GM10266 (cell line): Measurements from ENCODE around the gene SLC25A22.

Experiments used
- DNase-seq: peaks from one replicate; pipeline ENCODE4 v3.0.0; 2012; ENCODE audit errors: extremely low spot score
- TF ChIP-seq, protein P1 (sequence below): IDR thresholded peaks from 2 replicates; pipeline ENCODE4 v1.5.1; 2012; ENCODE audit warnings: mild to moderate bottlenecking, low read depth; ENCODE audit not compliant: control insufficient read depth, insufficient read depth; ENCODE audit errors: missing control alignments

The SLC25A22 gene

DNA sequence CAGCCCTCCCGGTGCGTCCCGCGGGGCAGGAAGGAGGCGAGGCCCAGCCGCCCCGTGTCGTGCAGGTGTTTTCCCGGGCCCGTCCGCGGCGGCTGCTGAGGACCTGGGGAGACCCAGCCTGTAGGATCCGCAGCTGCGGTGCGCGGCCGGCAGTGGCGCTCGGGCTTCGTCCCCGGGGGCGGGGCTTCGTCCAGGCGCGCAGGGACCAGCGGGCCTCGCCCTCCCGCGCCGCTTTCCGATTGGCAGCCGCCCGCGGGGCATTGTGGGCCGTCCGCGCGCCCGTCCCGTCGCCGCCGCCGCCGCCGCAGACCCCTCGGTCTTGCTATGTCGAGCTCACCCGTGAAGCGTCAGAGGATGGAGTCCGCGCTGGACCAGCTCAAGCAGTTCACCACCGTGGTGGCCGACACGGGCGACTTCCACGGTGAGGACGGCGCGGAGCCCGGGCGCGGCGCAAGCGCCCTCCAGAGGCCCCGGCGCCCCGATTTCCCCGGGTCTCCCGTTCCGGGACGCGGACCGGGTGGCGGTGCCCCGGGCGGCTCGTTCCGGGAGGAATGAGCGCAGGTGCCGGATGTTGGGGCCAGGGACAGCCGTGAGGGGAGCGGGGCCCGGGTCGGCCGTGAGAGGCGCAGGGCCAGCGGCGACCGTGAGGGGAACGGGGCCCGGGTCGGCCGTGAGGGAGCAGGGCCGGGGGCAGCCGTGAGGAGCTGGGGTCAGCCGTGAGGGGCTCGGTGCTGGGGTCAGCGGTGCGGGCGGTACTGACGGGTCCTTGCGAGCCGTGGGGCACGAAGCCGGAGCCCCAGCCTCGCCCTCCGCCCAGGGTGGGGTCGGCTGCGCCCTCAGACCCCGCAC lies 50.7 kb downstream of the SLC25A22 start, which contains the start of gene TALDO1:
TALDO1 (plus strand) TSS at position 307 of the 849 bp plus-strand sequence; CDS start at position 325, 18 bp downstream.
- TF ChIP-seq, protein P1, sequence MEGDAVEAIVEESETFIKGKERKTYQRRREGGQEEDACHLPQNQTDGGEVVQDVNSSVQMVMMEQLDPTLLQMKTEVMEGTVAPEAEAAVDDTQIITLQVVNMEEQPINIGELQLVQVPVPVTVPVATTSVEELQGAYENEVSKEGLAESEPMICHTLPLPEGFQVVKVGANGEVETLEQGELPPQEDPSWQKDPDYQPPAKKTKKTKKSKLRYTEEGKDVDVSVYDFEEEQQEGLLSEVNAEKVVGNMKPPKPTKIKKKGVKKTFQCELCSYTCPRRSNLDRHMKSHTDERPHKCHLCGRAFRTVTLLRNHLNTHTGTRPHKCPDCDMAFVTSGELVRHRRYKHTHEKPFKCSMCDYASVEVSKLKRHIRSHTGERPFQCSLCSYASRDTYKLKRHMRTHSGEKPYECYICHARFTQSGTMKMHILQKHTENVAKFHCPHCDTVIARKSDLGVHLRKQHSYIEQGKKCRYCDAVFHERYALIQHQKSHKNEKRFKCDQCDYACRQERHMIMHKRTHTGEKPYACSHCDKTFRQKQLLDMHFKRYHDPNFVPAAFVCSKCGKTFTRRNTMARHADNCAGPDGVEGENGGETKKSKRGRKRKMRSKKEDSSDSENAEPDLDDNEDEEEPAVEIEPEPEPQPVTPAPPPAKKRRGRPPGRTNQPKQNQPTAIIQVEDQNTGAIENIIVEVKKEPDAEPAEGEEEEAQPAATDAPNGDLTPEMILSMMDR, result peak; percentile 19
- peak; percentile 98 for DNase-seq

DNA sequence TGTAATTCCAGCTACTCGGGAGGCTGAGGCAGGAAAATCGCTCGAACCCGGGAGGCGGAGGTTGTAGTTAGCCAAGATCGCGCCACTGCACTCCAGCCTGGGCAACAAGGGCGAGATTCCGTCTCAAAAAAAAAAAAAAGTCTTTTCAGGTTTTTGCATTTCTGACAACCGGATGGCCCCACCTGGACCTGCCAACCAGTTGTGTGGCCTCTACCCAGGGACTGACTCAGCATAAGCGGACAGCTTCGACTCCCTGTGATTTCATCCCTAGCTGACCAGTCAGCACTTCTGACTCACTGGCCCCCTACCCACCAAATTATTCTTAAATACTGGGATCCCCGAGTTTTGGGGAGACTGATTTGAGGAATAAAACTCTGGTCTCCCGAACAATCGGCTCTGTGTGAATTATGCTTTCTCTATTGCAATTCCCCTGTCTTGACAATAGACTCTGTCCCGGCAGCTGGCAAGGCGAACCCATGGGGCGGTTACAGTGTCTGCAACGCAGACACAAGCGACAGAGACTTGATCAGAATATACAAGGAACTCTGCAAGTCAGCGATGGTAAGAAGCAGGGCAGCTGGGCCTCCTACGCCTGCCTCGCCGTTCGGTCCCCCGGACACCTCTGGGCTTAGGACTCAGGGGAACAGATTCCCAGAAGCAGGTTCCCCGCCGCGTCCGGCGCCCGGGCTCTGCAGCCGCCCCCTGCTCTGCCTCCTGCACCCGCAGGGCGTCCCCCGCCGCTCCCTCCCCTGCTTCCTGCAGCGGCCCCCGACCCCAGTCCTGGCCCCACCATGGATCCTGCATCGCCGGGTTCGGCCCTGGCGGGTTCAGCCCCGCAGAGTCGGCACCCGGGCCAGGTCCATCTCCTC lies 51.6 kb downstream of the SLC25A22 start:
- DNase-seq, result no peak

DNA sequence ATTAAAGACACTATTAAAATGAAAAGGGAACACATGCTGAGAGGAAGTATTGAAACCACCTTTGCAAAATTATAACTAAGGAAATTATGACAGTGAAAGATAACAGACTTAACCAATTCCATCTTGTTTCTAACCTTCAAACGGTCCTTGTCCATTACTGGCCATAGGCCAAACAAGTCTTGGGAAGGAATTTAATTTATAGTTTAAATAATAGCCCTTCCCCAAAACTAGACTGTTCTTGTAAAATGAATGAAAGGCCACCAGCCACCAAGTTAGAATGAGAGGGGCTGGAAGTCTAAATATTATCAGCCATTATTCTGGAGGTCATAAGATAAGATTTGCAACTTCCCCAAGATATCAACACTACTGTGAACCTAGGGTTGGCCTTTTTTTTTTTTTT lies 52.7 kb downstream of the SLC25A22 start:
- no peak for DNase-seq
- TF ChIP-seq, protein P1, result no peak

More for the DNA sequence above, 51.6 kb downstream of the SLC25A22 start:
- TF ChIP-seq, protein P1, result no peak

DNA sequence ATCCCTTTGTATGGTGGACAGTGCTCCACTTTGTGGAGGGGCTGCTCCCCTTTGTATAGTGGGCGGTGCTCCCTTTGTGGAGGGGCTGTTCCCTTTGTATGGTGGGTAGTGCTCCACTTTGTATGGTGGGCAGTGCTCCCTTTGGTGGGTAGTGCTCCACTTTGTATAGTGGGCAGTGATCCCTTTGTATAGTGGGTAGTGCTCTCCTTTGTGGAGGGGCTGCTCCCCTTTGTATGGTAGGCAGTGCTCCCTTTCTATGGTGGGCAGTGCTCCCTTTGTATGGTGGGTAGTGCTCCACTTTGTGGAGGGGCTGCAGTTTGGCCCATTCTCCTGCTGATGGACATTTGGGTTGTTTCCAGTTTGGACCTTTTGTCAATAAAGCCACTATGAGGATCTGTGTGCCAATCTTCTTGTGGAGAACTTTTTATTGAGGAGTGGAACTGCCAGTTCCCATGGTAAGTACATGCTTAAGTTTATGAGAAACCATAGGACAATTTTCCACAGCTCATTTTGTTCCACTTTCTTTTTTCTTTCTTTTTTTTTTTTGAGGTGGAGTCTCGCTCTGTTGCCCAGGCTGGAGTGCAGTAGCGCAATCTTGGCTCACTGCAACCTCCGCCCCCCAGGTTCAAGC lies 55.4 kb downstream of the SLC25A22 start:
- no peak for DNase-seq
- TF ChIP-seq, protein P1, result no peak

DNA sequence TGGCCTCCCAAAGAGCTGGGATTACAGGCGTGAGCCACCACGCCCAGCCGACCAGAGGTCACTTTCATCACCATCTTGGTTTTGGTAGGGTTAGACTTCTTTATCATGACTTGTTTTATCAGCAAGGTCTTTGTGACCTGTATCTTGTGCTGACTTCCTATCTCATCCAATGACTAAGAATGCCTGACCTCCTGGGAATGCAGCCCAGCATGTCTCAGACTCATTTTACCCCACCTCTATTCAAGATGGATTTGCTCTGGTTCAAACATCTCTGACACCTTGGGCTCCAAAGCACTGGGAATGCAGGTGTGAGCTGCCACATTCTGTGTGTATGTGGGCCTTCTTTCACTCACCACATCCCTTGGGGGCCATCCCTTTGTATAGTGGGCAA lies 55.9 kb downstream of the SLC25A22 start:
- DNase-seq, result no peak
- TF ChIP-seq, protein P1, result no peak
